Vagina (tissue), 2 donors: ENCODE results near the gene SERPINA3.

Source experiments
- CTCF ChIP-seq, 3 experiments: fragments of 450-650 bp in 2 of 3; fragments of 200-600 bp in 1 of 3; sonication (generic) in 1 of 3; IDR thresholded peaks; one replicate each; pipeline ENCODE4 v1.5.1; 2017 to 2019; ENCODE audit warnings: antibody characterized with exemption in 3 of 3, mild to moderate bottlenecking in 2 of 3, moderate library complexity in 2 of 3
- POLR2A ChIP-seq, 2 donors: fragments of 450-650 bp; IDR thresholded peaks; one replicate each; pipeline ENCODE4 v1.6.1; 2017; ENCODE audit warnings: antibody characterized with exemption in 2 of 2, mild to moderate bottlenecking in 2 of 2, moderate library complexity in 2 of 2

GRCh38 chr14:94649543-94650443 is 37.6 kb downstream of the SERPINA3 start:
- no peak for TF ChIP-seq POLR2A (IDR thresholded peaks at IDR 0.05)
- no peak for TF ChIP-seq CTCF (IDR thresholded peaks at IDR 0.05)
